C4-2B (cell line): ENCODE data around the gene TPBGL.

Experiments used
- H3K27ac ChIP-seq: fragments of 450-650 bp; 2 replicates; pipeline ENCODE4 v1.5.1; 2017
- ZFX ChIP-seq: fragments of 450-650 bp; IDR thresholded peaks from 2 replicates; pipeline ENCODE4 v1.6.1; 2017
- TF ChIP-seq, protein P1 (sequence below): fragments of 450-650 bp; conservative IDR thresholded peaks from 2 replicates; pipeline ENCODE4 v1.5.1; 2017; ENCODE audit warnings: mild to moderate bottlenecking

Gene TPBGL

DNA sequence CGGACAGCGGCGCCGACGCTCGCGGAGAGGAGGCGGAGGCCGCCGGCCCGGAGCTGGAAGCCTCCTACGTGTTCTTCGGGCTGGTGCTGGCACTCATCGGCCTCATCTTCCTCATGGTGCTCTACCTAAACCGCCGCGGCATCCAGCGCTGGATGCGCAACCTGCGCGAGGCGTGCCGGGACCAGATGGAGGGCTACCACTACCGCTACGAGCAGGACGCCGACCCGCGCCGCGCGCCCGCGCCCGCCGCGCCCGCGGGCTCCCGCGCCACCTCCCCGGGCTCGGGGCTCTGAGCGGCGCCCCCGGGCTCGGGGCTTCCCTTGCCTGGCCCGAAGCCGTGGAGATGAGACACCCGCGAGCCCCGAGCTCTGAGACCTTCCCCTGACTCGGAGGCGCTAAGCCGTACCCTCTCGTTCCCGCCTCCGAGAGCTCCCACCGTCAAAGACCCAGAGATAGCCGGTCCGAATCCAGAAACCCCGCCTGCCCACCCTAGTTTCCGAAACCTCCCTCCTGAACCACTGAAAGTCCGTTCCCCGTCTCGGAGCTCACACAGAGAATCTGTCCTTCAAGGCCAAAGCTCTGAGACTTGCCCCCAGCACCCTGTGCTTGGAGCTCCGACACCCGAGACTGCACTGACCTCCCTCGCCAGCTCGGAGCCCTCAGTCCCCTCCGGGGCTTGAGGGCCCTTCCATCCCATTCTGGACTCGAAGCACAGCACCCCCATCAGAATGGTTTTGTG, 1.5 kb downstream of the TPBGL start:
- TF ChIP-seq ZFX, result no peak
- TF ChIP-seq, protein P1, sequence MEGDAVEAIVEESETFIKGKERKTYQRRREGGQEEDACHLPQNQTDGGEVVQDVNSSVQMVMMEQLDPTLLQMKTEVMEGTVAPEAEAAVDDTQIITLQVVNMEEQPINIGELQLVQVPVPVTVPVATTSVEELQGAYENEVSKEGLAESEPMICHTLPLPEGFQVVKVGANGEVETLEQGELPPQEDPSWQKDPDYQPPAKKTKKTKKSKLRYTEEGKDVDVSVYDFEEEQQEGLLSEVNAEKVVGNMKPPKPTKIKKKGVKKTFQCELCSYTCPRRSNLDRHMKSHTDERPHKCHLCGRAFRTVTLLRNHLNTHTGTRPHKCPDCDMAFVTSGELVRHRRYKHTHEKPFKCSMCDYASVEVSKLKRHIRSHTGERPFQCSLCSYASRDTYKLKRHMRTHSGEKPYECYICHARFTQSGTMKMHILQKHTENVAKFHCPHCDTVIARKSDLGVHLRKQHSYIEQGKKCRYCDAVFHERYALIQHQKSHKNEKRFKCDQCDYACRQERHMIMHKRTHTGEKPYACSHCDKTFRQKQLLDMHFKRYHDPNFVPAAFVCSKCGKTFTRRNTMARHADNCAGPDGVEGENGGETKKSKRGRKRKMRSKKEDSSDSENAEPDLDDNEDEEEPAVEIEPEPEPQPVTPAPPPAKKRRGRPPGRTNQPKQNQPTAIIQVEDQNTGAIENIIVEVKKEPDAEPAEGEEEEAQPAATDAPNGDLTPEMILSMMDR, result peak; percentile 80
- no peak overlapping the region for H3K27ac ChIP-seq

GRCh38 chr11:75242722-75243600, 2.4 kb downstream of the TPBGL start:
- TF ChIP-seq ZFX, result no peak
- TF ChIP-seq, protein P1, result no peak
- H3K27ac ChIP-seq, result no peak overlapping the region

DNA sequence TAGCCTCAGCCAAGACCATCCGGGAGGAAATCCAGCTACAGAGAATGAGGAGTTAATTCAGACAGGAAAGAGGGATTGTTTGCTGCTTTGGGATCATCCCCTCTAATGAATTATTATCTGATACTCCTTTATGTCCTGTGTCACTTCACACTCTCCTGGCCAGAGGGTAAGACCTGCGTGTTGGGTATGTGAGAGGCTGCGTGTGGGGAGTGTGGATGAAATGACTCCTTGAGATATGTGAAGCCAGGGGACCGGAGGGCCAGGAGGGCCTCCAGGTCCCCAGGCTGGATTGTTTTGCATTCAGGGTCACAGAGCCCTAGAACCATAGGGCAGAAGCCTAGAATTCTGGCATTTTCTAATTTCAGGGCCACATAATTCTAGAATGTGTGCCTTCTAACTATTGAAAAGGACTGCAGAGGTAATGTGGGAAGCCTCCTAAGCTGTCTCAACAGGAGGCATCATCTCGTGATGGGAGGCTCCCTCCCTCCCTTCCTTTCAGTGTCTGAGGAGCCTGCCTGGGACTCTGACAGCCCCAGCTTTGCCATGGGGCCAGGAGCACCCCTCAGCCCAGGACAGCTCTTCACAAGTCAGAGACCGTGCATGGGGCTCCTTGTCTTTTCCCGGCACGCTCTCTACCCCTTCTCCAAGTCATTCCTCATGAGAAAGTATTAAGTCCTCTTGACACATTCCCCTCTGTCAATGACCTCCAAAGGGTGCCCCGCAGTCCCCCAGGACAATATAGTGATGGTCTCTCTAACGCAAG, 3.7 kb downstream of the TPBGL start:
- TF ChIP-seq, protein P1, result no peak
- TF ChIP-seq ZFX, result no peak
- H3K27ac ChIP-seq, result no peak overlapping the region

DNA sequence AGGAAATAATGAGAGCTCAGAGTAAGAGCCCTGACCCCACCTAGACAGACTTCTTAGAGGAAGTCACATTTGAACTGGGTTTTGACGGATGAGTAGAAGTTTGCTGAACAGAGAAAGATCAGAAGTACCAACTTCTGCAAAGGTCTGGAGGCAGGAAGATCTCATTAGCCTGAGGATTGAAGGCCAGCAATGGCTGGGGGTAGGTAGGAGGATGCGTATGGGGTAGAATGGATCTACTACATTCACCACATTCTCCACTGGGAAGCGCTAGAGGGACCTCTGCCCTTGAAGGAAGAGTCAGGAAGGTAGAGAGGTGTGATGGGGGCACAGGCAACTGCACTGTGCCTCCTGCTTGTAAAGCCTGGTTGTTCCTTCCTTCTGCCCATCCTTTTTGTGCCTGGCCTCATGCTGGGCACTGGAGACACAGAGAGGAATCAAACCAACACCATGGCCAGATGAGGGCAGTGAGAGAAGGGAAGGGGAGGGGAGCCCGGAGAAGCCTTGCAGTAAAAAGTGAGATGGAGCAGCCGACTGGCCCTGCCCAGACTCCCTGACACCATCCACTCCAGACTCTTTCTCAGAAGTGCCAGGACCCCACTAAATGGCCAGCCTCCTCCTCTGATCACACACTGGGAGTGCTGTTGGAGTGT, 4.9 kb downstream of the TPBGL start:
- H3K27ac ChIP-seq, result no peak overlapping the region
- TF ChIP-seq, protein P1, result no peak; the same call in 1 of the 2 replicates
- no peak for TF ChIP-seq ZFX

- TF ChIP-seq, protein P1, result no peak
- no peak for TF ChIP-seq ZFX
- H3K27ac ChIP-seq, result no peak overlapping the region
Measured at GRCh38 chr11:75246006-75246670, 5.6 kb downstream of the TPBGL start.

DNA sequence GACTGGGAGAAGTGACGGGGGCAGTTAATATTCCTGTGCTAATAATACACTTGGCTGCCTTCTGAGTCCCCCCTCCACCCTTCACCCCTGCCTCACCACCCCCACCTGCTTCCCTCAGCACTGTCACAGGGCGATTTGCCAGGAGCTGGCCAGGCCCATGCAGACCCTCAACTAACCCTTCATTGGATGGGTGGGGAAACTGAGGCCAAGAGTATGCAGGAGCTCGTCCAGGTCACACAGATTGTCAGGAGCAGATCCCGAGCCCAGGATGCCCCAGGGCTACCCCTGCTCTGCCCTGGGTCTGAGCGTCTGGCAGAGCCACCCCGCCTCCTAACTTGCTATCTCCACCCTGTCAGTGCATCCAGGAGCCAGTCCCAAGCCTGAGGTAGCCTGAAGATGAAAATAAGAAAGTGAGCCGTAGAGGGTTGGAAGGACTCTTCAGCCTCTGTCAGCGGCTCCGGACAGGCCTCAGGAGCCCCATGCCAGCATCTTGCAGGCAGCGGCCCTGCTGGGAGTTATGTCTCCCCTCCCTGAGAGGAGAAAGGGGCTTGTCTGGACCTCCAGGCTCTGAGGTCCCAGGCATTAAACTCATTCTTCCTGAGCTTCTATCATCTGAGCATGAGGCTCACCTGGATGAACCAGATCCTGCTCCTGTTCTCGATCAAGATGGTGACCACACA, 6.2 kb downstream of the TPBGL start:
- H3K27ac ChIP-seq, result no peak overlapping the region
- TF ChIP-seq, protein P1, result no peak
- no peak for TF ChIP-seq ZFX
